Panc1 (cell line): ENCODE measurements around the gene IFI6. TPM values are rescaled to one million over a fixed set of nuclear protein-coding genes. Genes with fewer than 3 reads are reported as not detected.

Experiments
- ATAC-seq: fragments of 200-7000 bp; cut with Tn5 transposase; 2 replicates; pipeline ENCODE4 v1.9.1; 2020; ENCODE audit warnings: mild to moderate bottlenecking, moderate library complexity
- BruUV-seq: library from RNA; stranded (reverse); fragments of 400-500 nt; replicated peaks from 2 replicates; lab custom pipeline; 2021; lab: Mats Ljungman, UMichigan
- CTCF ChIA-PET: fragments of 300-600 bp; sonication (Branson Sonifier 250); formaldehyde crosslinking; loops from one replicate; lab custom pipeline; 2022; ENCODE audit warnings: antibody characterized with exemption; lab: Charles Lee
- POLR2A ChIA-PET: fragments of 300-600 bp; sonication (Branson Sonifier 250); formaldehyde crosslinking; loops from one replicate; lab custom pipeline; 2022; ENCODE audit warnings: antibody characterized with exemption; lab: Charles Lee
- DNase-seq: peaks from one replicate; pipeline ENCODE4 v3.0.0-alpha.2; 2010; ENCODE audit warnings: low read depth, low spot score
- H3K27ac ChIP-seq: 2 replicates; pipeline ENCODE4 v1.5.1; 2011; ENCODE audit warnings: mild to moderate bottlenecking, low read length, inconsistent platforms
- H3K27me3 ChIP-seq: fragments of 200-500 bp; sonication (Bioruptor generic); 2 replicates; pipeline ENCODE4 v1.6.0; 2014; ENCODE audit warnings: low read length, inconsistent platforms; ENCODE audit not compliant: control insufficient read depth, insufficient read depth
- H3K36me3 ChIP-seq: fragments of 200-500 bp; sonication (Bioruptor generic); 2 replicates; pipeline ENCODE4 v1.5.1; 2014; ENCODE audit warnings: inconsistent platforms, mild to moderate bottlenecking, low read length, moderate library complexity; ENCODE audit not compliant: control insufficient read depth, insufficient read depth
- H3K4me1 ChIP-seq: 2 replicates; pipeline ENCODE4 v1.5.1; 2011; ENCODE audit warnings: inconsistent platforms, mild to moderate bottlenecking, low read length, moderate library complexity; ENCODE audit not compliant: control insufficient read depth, insufficient read depth
- H3K4me3 ChIP-seq, 2 experiments: 2 replicates each; pipeline ENCODE4 v1.5.1; 2011 to 2012; ENCODE audit warnings: low read depth in 2 of 2, low read length in 2 of 2, mild to moderate bottlenecking in 2 of 2, inconsistent platforms in 1 of 2, moderate library complexity in 1 of 2
- H3K9me3 ChIP-seq: fragments of 200-500 bp; sonication (Bioruptor generic); 2 replicates; pipeline ENCODE4 v1.5.1; 2014; ENCODE audit warnings: low read depth, mild to moderate bottlenecking, inconsistent platforms, low read length, moderate library complexity; ENCODE audit not compliant: control insufficient read depth, insufficient read depth
- POLR2AphosphoS5 ChIP-seq: IDR thresholded peaks from 2 replicates; pipeline ENCODE4 v1.6.1; 2012; ENCODE audit warnings: mild to moderate bottlenecking, low read depth, low read length, moderate library complexity
- SIN3A ChIP-seq: IDR thresholded peaks from 2 replicates; pipeline ENCODE4 v1.6.1; 2012; ENCODE audit warnings: low read depth, mild to moderate bottlenecking, low read length, moderate library complexity, borderline replicate concordance; ENCODE audit not compliant: insufficient read depth
- TCF7L2 ChIP-seq: IDR thresholded peaks from 2 replicates; pipeline ENCODE4 v1.6.1; 2011; ENCODE audit warnings: mild to moderate bottlenecking, low read depth, low read length, inconsistent platforms
- in situ Hi-C: cut with HindIII; loops from 2 replicates; pipeline ENCODE4 v1.10.0; 2016; ENCODE audit warnings: low sequenced_read_pairs, low pct_unique_long_range_greater_than_20kb
- intact Hi-C: fragments of 100-400 bp; cut with micrococcal nuclease; formaldehyde crosslinking; loops from one replicate; pipeline ENCODE4 v1.10.0; 2022; ENCODE audit not compliant: unreplicated experiment
- total RNA-seq: library from RNA; stranded (reverse); gene quantifications from one replicate; pipeline ENCODE4 v1.2.1, GENCODE V29; 2021; ENCODE audit not compliant: unreplicated experiment
- TF ChIP-seq, protein P1 (sequence below): fragments of 450-650 bp; IDR thresholded peaks from 2 replicates; pipeline ENCODE4 v1.5.1; 2017; ENCODE audit warnings: mild to moderate bottlenecking
- TF ChIP-seq, protein P2 (sequence below), 2 experiments: IDR thresholded peaks; 2 replicates each; pipeline ENCODE4 v1.6.1; 2011 to 2012; ENCODE audit warnings: low read depth in 2 of 2, control low read depth in 1 of 2, low read length in 1 of 2, mild to moderate bottlenecking in 1 of 2, moderate library complexity in 1 of 2; ENCODE audit not compliant: insufficient read depth in 1 of 2

IFI6 gene
- total RNA-seq, 1 experiment from 2014 or later, result 39.1 TPM

DNA sequence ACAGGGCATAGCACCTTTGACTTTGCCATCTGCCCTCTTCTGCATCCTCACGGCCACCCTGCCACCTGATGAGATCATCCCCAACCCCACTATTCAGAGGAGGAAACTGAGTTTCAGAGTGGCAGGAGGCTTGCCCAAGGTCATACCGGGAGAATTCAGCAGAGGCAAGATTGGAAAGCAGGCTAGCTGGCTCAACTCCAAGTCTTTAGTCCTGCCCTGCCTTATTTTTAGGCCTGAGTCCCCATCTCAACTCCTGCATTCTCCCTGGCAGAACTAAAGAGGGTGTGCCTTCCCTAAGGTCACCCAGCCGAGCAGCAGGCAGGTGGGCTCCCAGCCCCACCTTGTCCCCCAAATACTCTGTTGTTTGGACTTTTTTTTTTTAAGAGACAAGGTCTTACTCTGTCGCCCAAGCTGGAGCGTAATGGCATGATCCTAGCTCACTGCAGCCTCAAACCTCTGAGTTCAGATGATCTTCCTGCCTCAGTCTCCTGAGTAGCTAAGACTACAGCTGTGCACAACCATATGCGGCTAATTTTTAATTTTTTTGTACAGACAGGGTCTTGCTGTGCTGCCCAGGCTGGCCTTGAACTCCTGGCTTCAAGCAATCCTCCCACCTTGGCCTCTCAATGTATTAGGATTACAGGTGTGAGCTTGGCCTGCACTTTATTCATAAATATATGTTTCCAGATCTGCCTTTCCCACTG lies 23.2 kb downstream of the IFI6 start:
- CTCF ChIA-PET, result no interaction called here
- in situ Hi-C loops, result no loop called here
- H3K36me3 ChIP-seq, result no peaks in the 10 kb centered on the region
- no peak overlapping the region for H3K27ac ChIP-seq
- ATAC-seq, result no peak
- intact Hi-C loops, result no loop called here
- H3K4me1 ChIP-seq, result peaks cover 2% of the 10 kb centered on the region; the same call in 1 of the 2 replicates
- no peak for DNase-seq
- TF ChIP-seq POLR2AphosphoS5 (no peak), TCF7L2 (no peak), SIN3A (no peak)
- TF ChIP-seq, protein P1, sequence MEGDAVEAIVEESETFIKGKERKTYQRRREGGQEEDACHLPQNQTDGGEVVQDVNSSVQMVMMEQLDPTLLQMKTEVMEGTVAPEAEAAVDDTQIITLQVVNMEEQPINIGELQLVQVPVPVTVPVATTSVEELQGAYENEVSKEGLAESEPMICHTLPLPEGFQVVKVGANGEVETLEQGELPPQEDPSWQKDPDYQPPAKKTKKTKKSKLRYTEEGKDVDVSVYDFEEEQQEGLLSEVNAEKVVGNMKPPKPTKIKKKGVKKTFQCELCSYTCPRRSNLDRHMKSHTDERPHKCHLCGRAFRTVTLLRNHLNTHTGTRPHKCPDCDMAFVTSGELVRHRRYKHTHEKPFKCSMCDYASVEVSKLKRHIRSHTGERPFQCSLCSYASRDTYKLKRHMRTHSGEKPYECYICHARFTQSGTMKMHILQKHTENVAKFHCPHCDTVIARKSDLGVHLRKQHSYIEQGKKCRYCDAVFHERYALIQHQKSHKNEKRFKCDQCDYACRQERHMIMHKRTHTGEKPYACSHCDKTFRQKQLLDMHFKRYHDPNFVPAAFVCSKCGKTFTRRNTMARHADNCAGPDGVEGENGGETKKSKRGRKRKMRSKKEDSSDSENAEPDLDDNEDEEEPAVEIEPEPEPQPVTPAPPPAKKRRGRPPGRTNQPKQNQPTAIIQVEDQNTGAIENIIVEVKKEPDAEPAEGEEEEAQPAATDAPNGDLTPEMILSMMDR, result no peak
- TF ChIP-seq, protein P2, sequence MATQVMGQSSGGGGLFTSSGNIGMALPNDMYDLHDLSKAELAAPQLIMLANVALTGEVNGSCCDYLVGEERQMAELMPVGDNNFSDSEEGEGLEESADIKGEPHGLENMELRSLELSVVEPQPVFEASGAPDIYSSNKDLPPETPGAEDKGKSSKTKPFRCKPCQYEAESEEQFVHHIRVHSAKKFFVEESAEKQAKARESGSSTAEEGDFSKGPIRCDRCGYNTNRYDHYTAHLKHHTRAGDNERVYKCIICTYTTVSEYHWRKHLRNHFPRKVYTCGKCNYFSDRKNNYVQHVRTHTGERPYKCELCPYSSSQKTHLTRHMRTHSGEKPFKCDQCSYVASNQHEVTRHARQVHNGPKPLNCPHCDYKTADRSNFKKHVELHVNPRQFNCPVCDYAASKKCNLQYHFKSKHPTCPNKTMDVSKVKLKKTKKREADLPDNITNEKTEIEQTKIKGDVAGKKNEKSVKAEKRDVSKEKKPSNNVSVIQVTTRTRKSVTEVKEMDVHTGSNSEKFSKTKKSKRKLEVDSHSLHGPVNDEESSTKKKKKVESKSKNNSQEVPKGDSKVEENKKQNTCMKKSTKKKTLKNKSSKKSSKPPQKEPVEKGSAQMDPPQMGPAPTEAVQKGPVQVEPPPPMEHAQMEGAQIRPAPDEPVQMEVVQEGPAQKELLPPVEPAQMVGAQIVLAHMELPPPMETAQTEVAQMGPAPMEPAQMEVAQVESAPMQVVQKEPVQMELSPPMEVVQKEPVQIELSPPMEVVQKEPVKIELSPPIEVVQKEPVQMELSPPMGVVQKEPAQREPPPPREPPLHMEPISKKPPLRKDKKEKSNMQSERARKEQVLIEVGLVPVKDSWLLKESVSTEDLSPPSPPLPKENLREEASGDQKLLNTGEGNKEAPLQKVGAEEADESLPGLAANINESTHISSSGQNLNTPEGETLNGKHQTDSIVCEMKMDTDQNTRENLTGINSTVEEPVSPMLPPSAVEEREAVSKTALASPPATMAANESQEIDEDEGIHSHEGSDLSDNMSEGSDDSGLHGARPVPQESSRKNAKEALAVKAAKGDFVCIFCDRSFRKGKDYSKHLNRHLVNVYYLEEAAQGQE (IDR thresholded peaks at IDR 0.05; ENCODE audit: insufficient read depth in 1 of 2, low read depth in 2 of 2, low read length in 1 of 2), result no peak
- H3K27me3 ChIP-seq, result no peaks in the 10 kb centered on the region
- H3K4me3 ChIP-seq, result no peak overlapping the region
- no TSS peak for BruUV-seq
- POLR2A ChIA-PET, result interaction anchor here (0.6 kb wide), 1 partner anchor 636 kb away, joined by 11 read pairs; no protein-coding TSS in a partner anchor
- no peaks in the 10 kb centered on the region for H3K9me3 ChIP-seq

DNA sequence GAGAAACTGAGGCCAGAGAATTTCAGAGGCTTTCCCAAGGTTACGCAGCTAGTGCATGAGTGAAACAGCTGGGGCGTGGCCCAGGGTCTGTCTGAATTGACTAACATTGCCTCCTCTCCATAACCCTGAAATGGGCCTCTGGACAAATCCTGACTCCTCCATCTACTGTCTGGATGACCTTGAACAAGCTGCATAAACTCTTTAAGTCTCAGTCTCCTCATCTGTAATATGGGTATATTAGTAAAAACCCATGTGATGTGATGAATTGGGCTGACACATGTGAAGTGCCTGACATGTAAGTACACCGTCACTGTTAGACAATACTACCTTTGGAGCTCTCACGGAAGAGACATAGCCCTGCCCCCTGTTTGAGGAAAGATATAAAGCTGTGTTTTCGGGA lies 24.7 kb downstream of the IFI6 start:
- ChIA-PET POLR2A (interaction anchor here (0.6 to 0.7 kb wide), 2 partner anchors 66 to 598 kb away, joined by 4 to 5 read pairs; no protein-coding TSS in a partner anchor), CTCF (interaction anchor here (0.6 kb wide), 1 partner anchor 90 kb away, joined by 4 read pairs; no protein-coding TSS in a partner anchor)
- Histone ChIP-seq H3K27ac (no peak overlapping the region), H3K4me1 (peaks cover 2% of the 10 kb centered on the region; the same call in 1 of the 2 replicates), H3K36me3 (no peaks in the 10 kb centered on the region), H3K9me3 (no peaks in the 10 kb centered on the region), H3K4me3 (no peak overlapping the region), H3K27me3 (no peaks in the 10 kb centered on the region)
- TF ChIP-seq POLR2AphosphoS5 (no peak), TCF7L2 (no peak), SIN3A (no peak)
- TF ChIP-seq, protein P1, result no peak
- TF ChIP-seq, protein P2 (IDR thresholded peaks at IDR 0.05; ENCODE audit: insufficient read depth in 1 of 2, low read depth in 2 of 2, low read length in 1 of 2), result no peak
- BruUV-seq, result no TSS peak
- in situ Hi-C loops, result no loop called here
- DNase-seq (no peak), ATAC-seq (no peak)
- intact Hi-C loops, result no loop called here
